Sciatic nerve (tissue), 2 donors: ENCODE results near the gene SUOX. TPM values are rescaled to one million over a fixed set of nuclear protein-coding genes. Genes with fewer than 3 reads are reported as not detected.
"Not testable (repeated sequence)": the region's sequence is repeated elsewhere in the genome, so short reads cannot be mapped to it uniquely, and the experiment has no call there.

Source experiments
- ATAC-seq: fragments of 200-7000 bp; cut with Tn5 transposase; one replicate; pipeline ENCODE4 v1.9.1; 2020; ENCODE audit warnings: mild to moderate bottlenecking, moderate library complexity
- DNase-seq: peaks from one replicate; pipeline ENCODE4 v3.0.0-alpha.2; 2020; ENCODE audit warnings: low spot score
- intact Hi-C: fragments of 100-400 bp; cut with DNase I; formaldehyde crosslinking; loops from one replicate; pipeline ENCODE4 v1.14.2; 2022
- total RNA-seq: library from RNA; stranded (reverse); fragmentation: NEBNext Ultra II Directional; extraction: Animal tissue kit (Norgen Biotek cat#: 25700); gene quantifications from one replicate; pipeline ENCODE4 v1.2.1, GENCODE V29; 2021
- donor health status: DM: no; HTN: no; CAD: no.
- donor health status: DM: no; HTN: no; CAD: no.

SUOX gene
- total RNA-seq, 1 donor from 2014 or later, result 20.3 TPM

- intact Hi-C loops, ATAC-seq, DNase-seq: not testable (repeated sequence)
These were observed 15.2 kb upstream of the SUOX start for GRCh38 chr12:55981882-55982281.

- intact Hi-C loops, result no loop called here
- no peak for ATAC-seq
- DNase-seq, result no peak
These were observed 14.6 kb upstream of the SUOX start for GRCh38 chr12:55982319-55982936.

GRCh38 chr12:55983232-55983842 lies 13.7 kb upstream of the SUOX start:
- no peak for DNase-seq
- ATAC-seq, result no peak
- intact Hi-C loops, result no loop called here

- intact Hi-C loops, result no loop called here
- no peak for ATAC-seq
- no peak for DNase-seq
These were observed 12.2 kb upstream of the SUOX start for GRCh38 chr12:55984861-55985260.

GRCh38 chr12:55985341-55985740 lies 11.7 kb upstream of the SUOX start:
- intact Hi-C loops, result no loop called here
- ATAC-seq, result no peak

GRCh38 chr12:55985976-55986375 lies 11.1 kb upstream of the SUOX start:
- ATAC-seq, DNase-seq, intact Hi-C loops: not testable (repeated sequence)

More at GRCh38 chr12:55985341-55985740, 11.7 kb upstream of the SUOX start:
- DNase-seq, result no peak

- ATAC-seq, result no peak
- DNase-seq, result no peak
- intact Hi-C loops, result loop anchor here (5.0 kb wide), 1 partner anchor 41 kb away; no protein-coding TSS in a partner anchor
These were observed 6.0 kb upstream of the SUOX start for GRCh38 chr12:55991110-55991509.

GRCh38 chr12:55993230-55993853 lies 3.7 kb upstream of the SUOX start:
- ATAC-seq, result no peak
- intact Hi-C loops, result loop anchor here (5.0 kb wide), 1 partner anchor 39 kb away; no protein-coding TSS in a partner anchor
- no peak for DNase-seq

GRCh38 chr12:55995366-55995765 lies 1.7 kb upstream of the SUOX start:
- intact Hi-C loops, result no loop called here
- DNase-seq (no peak), ATAC-seq (no peak)

GRCh38 chr12:55996201-55996714 lies 818 bp upstream of the SUOX start:
- DNase-seq, result no peak
- intact Hi-C loops, result no loop called here
- peak; percentile 64 for ATAC-seq

- no peak for DNase-seq
- intact Hi-C loops, result no loop called here
- ATAC-seq, result peak; percentile 7
These were observed 421 bp downstream of the SUOX start for GRCh38 chr12:55997535-55997859.

GRCh38 chr12:55999522-55999921 lies 2.4 kb downstream of the SUOX start:
- ATAC-seq, intact Hi-C loops, DNase-seq: not testable (repeated sequence)

GRCh38 chr12:55999999-56000540 lies 3.0 kb downstream of the SUOX start:
- ATAC-seq, DNase-seq, intact Hi-C loops: not testable (repeated sequence)

GRCh38 chr12:56001487-56002100 lies 4.5 kb downstream of the SUOX start:
- intact Hi-C loops, result no loop called here
- DNase-seq (no peak), ATAC-seq (no peak)

- intact Hi-C loops, DNase-seq, ATAC-seq: not testable (repeated sequence)
These were observed 6.3 kb downstream of the SUOX start for GRCh38 chr12:56003376-56003775.

GRCh38 chr12:56004211-56004610 lies 7.1 kb downstream of the SUOX start:
- intact Hi-C loops, result no loop called here
- no peak for DNase-seq
- no peak for ATAC-seq

GRCh38 chr12:56007564-56008559 lies 10.8 kb downstream of the SUOX start:
- intact Hi-C loops, result no loop called here
- DNase-seq (peak; percentile 78), ATAC-seq (peak; percentile 77)

- DNase-seq, result no peak
- intact Hi-C loops, result no loop called here
- no peak for ATAC-seq
These were observed 13.1 kb downstream of the SUOX start for GRCh38 chr12:56010111-56010570.
